COLO668 (cell line): ENCODE measurements around the gene FOXP1.

ENCODE experiments used
- DNase-seq: peaks from one replicate; lab custom pipeline; 2025; ENCODE audit not compliant: unreplicated experiment; lab: John Stamatoyannopoulos, UW

Gene FOXP1

GRCh38 chr3:71118436-71118835, 465.1 kb downstream of the FOXP1 start:
- no peak for DNase-seq

DNA sequence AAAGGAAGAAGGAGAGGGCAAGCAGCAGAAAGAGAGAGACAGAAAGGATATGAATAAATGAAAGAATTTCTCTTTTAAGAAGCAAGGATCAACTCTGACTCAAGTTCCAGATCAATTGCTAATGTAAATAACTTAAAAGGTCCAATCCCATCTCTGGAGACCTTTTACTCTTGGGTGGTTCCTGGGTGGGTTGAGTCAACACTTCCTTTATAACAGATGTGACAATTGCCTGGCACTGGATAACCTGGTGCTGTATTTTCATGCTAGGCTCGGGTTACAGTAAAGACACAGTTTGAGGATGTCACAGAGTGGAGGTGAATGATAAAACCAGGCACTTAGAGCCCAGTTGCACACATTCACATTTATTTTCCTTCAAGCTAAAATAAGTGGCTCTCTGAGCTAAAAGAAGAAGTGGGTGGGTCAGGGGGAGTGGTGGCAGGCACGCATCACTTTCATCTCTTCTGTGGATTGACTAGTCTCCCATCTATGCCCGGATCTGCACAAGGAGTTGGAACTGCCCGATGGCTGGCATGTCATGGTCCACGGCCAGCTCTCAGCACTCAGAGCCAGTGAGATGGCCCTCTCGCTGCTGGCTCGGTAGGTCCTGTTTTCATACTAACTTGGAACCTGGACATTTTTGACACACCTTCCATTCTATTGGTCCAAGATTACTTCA, 465.8 kb downstream of the FOXP1 start:
- no peak for DNase-seq

DNA sequence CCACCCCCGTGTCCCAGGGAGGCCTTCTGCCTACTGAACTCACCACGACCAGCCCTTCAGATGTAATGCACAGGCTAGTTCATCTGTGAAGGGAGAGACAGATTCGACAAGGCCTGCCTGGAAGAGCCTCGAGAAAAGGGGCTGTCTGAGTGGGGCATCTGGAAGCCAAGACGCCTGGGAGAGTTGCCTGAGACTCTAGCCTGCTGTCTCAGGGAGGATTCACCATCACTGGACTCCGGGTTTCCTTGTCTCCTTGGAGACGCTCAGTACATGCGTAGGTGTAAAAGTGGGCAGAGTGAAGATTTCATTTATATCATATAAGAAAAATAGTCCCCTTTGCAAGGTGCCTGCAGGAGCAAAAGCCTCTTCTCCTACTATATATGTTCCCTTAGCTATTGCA, 468.9 kb downstream of the FOXP1 start:
- DNase-seq, result no peak

DNA sequence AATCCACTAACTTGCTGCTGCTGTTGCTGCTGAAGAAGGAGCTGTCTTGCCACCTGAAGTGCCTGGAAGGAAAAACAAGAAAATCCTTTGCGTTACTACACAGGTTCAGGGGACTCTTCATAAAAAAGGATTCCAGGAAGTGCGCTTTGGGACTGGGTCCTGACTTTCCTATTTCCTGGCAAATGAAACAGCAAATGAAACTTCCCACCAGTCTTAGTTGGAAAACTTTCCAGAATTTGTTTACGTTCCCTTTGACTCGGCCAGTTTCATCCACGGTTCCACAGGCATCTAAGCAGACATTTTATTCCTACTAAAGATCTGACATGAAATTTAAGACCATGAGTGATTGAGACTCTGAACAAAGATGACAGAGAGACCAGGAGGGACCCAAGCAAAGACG, 471.0 kb downstream of the FOXP1 start:
- no peak for DNase-seq

GRCh38 chr3:71111784-71112440, 471.6 kb downstream of the FOXP1 start:
- DNase-seq, result no peak

DNA sequence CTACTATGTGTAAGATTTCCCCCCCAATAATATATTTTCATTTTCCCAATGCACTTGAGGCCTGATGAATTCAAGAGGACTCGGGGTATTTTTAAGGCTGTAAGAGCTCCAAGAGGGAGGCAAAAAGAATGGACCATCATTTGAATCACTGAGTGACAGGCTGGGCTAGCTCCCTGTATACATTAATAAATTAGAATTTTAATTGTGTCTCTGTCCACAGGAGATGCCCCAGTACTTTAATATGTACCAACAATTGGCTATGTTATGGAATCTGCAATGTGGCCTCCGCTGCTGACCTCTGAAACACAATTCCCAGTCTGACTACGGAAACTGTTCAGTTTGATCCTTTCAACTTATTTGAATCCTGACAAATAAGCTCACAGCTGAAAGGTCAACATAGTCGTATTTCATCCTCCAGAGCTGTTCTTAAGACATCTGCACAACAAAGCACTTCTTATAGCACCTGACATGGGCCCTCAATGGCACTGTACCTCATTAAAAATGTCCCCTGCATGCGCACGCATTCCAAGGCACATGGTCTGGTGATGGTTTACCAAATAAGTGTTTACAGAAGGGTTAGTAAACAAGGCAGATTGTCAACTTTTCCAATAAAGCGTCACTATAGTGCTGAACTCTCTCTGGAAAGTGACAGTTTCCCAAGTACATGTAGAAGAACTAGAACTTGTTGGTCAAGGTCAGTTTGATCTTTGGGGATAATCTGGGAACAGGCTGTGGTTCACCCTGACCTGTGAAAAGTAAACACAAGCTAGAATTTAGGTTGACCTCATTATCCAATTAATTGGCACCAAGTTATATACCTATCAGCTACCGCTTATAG, 472.9 kb downstream of the FOXP1 start:
- DNase-seq, result no peak

- DNase-seq, result no peak
Measured at GRCh38 chr3:71109977-71110285, 473.6 kb downstream of the FOXP1 start.

DNA sequence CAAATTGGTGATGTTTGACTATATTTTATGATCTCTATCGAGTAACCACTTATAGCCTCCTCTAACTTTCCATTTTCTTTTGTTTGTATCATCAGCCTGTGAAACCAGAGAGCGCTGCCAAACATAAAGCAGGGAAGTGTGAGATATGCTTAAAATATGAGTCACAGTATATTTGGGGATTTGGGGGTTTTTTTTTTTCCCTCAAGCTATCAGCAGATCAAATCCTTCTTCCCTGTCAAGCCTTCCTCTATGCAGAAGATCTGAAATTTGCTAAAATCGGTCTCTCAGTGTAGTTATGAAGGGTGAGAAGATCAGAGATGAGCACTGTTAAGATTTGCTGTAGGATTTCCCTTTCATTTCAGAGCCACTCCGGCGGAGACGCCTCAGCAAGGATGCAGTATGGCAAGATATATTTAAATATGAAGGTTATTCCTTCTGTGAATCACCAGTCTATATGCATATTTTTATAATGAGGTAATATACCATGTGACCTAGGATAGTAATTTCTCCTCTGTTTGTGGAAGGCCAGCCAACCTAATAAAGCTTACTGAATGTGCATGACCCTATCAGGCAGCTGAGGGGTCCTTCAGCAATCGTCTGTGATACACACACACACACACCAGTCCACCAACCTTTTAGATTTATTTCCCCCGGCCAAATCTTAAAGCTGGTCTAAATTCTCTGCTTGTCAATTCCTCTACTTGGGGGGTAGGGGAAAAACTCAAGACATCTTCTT, 474.1 kb downstream of the FOXP1 start:
- DNase-seq, result no peak

DNA sequence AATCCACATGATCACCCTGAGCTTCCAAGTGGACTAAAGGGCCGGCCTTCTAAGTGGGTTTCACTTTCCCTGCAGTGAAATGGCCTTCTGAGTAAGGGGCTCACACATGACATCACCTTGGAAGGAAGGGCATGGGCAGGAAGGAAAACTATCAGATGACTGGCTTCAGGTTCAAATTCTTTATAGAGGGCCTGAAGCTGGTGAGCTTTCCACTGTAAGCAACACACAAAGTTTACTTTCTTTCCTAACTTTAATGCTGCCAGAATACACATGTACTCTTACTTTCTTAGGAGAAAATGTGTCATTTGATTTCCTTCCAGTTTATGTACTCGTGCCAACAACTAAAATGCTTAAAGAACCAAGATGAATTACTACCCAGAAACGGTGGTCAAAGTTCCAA, 475.6 kb downstream of the FOXP1 start:
- no peak for DNase-seq

DNA sequence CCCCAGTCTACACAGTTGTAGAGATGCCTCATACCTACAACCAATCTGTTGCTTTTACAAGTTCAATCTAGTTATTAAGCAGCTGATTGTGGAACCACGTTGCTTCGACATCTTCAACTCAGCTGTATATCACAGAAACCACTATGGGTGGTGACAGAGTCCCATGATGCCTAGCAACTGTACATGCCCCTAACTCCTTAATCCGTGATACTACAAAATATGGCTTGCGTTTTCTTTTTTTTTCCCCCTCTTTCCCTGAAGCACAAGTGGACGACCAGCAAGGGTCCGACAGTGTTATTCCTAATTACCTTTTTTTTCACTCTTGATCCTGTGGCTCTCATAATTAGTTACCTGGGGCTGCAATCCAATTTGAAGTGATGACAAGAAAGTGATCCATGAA, 478.6 kb downstream of the FOXP1 start:
- no peak for DNase-seq

GRCh38 chr3:71104556-71104955, 479.0 kb downstream of the FOXP1 start:
- no peak for DNase-seq

DNA sequence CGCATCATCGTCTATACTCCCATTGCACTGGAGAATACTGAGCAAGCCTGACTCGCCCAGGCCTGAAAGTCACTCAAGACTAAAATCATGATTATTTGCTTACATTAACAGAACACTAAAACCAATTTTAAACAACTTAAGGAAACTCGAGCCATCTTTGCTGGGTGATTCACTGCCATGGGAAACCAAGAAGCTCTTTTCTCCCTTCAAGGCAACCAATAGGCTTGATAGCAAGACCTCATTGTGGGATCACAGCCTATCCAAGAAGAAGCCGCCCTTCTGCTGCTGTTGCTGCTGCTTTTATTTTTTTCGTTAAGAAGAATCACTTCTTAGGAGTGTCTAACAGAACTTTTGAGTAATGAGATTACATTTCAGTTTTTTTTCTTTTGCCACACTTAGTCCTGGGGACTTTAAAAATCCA, 479.4 kb downstream of the FOXP1 start:
- no peak for DNase-seq

DNA sequence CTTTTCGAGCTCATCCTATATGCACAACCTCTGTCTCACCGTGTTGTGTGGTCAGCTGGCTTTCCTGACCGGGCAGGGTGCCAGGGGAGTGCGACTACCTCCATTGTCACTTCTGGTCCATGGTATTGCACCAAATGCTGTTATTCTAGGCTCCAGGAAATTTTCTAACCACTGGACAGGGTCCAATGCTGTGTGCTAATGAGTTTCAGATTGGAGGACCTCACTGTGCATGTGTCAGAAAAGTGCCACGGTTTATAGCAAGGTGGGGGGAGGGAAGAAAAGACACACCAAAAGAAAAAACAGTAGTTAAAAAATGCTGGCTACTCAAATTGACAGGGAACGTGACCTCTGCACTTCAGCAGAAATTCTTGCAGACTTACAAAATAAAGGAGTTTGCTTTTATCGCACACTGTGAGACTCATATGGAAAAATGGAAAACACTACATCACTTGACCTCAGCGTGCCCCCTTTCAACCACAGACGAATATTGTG, 480.1 kb downstream of the FOXP1 start:
- peak; percentile 79 for DNase-seq

DNA sequence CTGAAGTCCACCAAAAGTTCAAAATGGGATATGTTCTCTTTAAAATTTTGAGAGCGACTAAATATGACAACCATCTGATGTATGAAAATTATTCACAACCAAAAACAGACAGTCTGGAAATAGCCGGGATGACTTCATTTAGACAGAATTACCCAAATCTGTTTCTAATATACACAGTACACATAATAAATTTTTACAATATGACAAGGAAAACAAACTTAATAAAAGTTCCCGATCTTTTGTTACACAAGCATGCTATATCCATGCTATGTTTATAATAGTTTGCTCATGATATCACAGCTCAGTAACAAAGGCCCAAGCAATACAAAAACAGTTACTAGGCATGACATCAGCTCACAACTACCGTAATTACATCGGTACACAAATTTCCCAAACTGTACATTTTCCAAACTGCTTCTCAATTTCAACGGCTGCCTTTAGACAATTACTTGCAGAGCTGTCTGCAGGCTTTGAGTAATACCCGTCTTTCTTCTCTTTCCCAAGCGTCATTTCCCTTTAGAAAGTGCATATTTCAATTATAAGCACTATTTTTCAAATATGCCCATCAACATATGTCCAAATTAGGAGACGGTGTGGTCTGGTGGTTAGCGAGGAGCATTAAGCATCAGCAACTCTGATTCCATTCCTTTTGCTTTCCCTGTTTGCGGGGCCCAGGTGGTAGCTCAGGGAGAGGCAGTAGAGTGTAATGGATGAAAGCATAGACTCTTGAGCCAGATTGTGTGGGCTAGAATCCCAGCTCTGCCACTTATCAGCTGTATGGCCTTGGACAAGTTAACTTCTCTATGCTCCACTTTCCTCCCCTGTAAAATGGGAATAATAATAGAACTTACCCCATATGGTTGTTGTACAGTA, 481.2 kb downstream of the FOXP1 start:
- no peak for DNase-seq

DNA sequence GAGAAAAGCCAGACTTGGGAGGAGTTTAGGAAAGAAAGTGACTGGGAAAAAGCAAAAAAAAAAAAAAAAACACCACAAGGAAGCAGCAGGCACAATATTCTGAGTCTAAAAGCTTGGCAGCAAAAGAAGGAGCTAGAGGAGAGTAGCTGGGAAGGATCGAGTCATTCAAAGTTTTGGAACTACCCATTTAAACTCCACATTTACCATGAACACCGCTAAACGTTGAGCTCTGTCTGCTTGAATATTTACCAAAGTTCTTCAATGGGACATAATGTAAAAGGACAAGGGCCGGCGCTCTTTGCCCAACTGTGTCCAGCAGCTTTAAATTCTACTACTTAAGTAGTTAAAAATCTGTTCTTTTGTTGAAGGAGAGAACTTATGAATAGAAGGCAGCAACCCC, 481.9 kb downstream of the FOXP1 start:
- no peak for DNase-seq

GRCh38 chr3:71101014-71101413, 482.5 kb downstream of the FOXP1 start:
- no peak for DNase-seq

GRCh38 chr3:71099997-71100719, 483.4 kb downstream of the FOXP1 start:
- DNase-seq, result no peak

GRCh38 chr3:71097557-71097956, 486.0 kb downstream of the FOXP1 start:
- DNase-seq, result no peak

GRCh38 chr3:71095511-71096291, 487.8 kb downstream of the FOXP1 start:
- DNase-seq, result no peak
